ENCODE data around the gene ZCCHC18. TPM values are rescaled to one million over a fixed set of nuclear protein-coding genes. Genes with fewer than 3 reads are reported as not detected.

Gene ZCCHC18
- total RNA-seq, 1 experiment from 2014 or later, result 1.2 TPM

GRCh38 chrX:104130808-104131207 lies 18.5 kb downstream of the ZCCHC18 start:
- no peak for DNase-seq (ENCODE audit: low read depth)

- no peak for DNase-seq (ENCODE audit: low read depth)
Measured at GRCh38 chrX:104134583-104135261, 22.4 kb downstream of the ZCCHC18 start.

GRCh38 chrX:104135677-104136076 lies 23.4 kb downstream of the ZCCHC18 start:
- no peak for DNase-seq (ENCODE audit: low read depth)

- DNase-seq (ENCODE audit: low read depth), result peak; percentile 62
Measured at GRCh38 chrX:104136241-104137019, 24.1 kb downstream of the ZCCHC18 start.

- peak; percentile 15 for DNase-seq (ENCODE audit: low read depth)
Measured at GRCh38 chrX:104137496-104137895, 25.2 kb downstream of the ZCCHC18 start.

- DNase-seq (ENCODE audit: low read depth), result no peak
Measured at GRCh38 chrX:104141087-104141760, 28.9 kb downstream of the ZCCHC18 start.

- no peak for DNase-seq (ENCODE audit: low read depth)
Measured at GRCh38 chrX:104151037-104151436, 38.7 kb downstream of the ZCCHC18 start.

GRCh38 chrX:104156630-104157529 lies 44.6 kb downstream of the ZCCHC18 start, which contains the start of gene SLC25A53:
TSS of gene SLC25A53 (minus strand) at chrX:104157009. CDS start at chrX:104105257, 51,752 bp downstream.
- peak; percentile 89 for DNase-seq (ENCODE audit: low read depth)

Other genes with a start within 250 kb of the ZCCHC18 start
- 2.5 and 4.3 TPM in 2 replicates for gene TMSB15B, start 149.9 kb upstream of the ZCCHC18 start, total RNA-seq (2014; rRNA removed; shearing (Covaris generic))
- gene H2BW1, start 98.8 kb upstream of the ZCCHC18 start, total RNA-seq (2014; rRNA removed; shearing (Covaris generic)), result not detected in 2 replicates
- gene H2BW2, start 72.6 kb upstream of the ZCCHC18 start, total RNA-seq (2014; rRNA removed; shearing (Covaris generic)), result not detected in 2 replicates
- gene TMSB15C, start 36.3 kb upstream of the ZCCHC18 start, total RNA-seq (2014; rRNA removed; shearing (Covaris generic)), result 0.35 and 0.73 TPM in 2 replicates
- gene SLC25A53, start 44.5 kb downstream of the ZCCHC18 start, total RNA-seq (2014; rRNA removed; shearing (Covaris generic)), result 6.9 and 12.6 TPM in 2 replicates
- 29.0 and 30.9 TPM in 2 replicates for gene FAM199X, start 53.9 kb downstream of the ZCCHC18 start, total RNA-seq (2014; rRNA removed; shearing (Covaris generic))
- 0.11 TPM in 1 of 2 replicates, not detected in the other for gene ESX1, start 142.4 kb downstream of the ZCCHC18 start, total RNA-seq (2014; rRNA removed; shearing (Covaris generic))

Data from HT1080 (cell line).